DMS153 (cell line): Measurements from ENCODE around the gene BAD.
"Not testable (repeated sequence)": the region's sequence is repeated elsewhere in the genome, so short reads cannot be mapped to it uniquely, and the experiment has no call there.

ENCODE experiments used
- DNase-seq: peaks from one replicate; lab custom pipeline; 2025; lab: John Stamatoyannopoulos, UW

Gene BAD

GRCh38 chr11:64314805-64315561 is 30.5 kb upstream of the BAD start:
- DNase-seq = no peak

GRCh38 chr11:64314146-64314804 is 29.8 kb upstream of the BAD start:
- no peak for DNase-seq

DNA sequence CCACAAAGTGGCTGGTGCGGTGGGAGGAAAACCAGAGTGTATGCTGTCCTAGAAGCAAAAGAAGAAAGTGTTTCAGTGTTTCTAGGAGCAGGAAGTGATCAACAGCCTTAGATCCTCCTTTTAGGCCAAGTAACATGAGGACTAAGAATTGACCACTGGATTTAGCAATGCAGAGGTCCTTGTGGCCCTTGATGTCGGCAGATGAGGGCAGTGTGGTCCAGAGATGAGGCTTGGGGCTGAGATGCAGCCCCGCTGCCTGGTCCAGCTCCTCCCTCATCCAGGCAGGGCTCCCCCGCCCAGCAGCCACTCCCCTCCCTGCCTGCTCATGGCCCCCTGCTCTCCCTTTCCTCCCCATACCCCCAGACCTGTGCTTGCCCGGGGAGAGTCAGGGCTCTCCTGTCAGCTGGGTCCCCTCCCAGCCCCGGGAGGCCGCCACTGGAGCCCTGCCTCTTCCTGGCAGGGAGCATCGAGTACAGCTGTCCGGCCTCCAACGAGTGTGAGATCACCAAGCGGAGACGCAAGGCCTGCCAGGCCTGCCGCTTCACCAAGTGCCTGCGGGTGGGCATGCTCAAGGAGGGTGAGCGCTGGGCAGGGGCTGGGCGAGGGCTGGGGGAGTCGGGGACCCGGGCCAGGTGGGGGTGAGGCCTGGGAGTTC is 29.2 kb upstream of the BAD start:
- no peak for DNase-seq

DNA sequence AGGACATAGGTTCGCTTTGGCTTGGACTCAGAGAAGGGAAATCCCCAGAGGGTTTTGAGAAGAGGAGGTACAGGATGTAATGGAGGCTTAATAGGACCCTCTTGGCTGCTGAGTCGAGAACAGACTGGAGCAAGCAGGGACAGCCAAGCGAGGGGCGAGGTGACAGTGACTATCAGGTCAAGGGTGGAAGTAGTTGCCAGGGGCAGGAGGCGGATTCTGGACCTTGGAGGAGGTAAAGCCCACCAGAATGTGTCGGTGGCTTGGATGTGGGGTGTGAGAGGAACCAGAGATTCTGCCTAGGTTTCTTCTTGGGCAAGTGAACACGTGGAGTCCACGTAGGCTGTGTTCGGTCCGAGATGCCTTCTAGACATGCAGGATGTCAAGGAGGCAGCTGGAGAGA is 28.5 kb upstream of the BAD start:
- no peak for DNase-seq

- not testable (repeated sequence) for DNase-seq
These were observed 23.3 kb upstream of the BAD start for GRCh38 chr11:64307795-64308194.

GRCh38 chr11:64306876-64307622 is 22.6 kb upstream of the BAD start:
- no peak for DNase-seq

- DNase-seq = no peak
These were observed 22.1 kb upstream of the BAD start for GRCh38 chr11:64306563-64306875.

- peak; percentile 25 for DNase-seq
These were observed 21.5 kb upstream of the BAD start for GRCh38 chr11:64305691-64306562.

GRCh38 chr11:64305075-64305690 is 20.7 kb upstream of the BAD start, which contains the start of gene ESRRA:
ESRRA (plus strand) TSS chr11:64305524; CDS start chr11:64307180, 1,656 bp downstream.
- DNase-seq = peak; percentile 98

- DNase-seq = peak; percentile 79
These were observed 20.0 kb upstream of the BAD start for GRCh38 chr11:64304316-64305072.

- no peak for DNase-seq
These were observed 19.5 kb upstream of the BAD start for GRCh38 chr11:64304032-64304315.

- DNase-seq = no peak
These were observed 18.9 kb upstream of the BAD start for GRCh38 chr11:64303109-64304031.

DNA sequence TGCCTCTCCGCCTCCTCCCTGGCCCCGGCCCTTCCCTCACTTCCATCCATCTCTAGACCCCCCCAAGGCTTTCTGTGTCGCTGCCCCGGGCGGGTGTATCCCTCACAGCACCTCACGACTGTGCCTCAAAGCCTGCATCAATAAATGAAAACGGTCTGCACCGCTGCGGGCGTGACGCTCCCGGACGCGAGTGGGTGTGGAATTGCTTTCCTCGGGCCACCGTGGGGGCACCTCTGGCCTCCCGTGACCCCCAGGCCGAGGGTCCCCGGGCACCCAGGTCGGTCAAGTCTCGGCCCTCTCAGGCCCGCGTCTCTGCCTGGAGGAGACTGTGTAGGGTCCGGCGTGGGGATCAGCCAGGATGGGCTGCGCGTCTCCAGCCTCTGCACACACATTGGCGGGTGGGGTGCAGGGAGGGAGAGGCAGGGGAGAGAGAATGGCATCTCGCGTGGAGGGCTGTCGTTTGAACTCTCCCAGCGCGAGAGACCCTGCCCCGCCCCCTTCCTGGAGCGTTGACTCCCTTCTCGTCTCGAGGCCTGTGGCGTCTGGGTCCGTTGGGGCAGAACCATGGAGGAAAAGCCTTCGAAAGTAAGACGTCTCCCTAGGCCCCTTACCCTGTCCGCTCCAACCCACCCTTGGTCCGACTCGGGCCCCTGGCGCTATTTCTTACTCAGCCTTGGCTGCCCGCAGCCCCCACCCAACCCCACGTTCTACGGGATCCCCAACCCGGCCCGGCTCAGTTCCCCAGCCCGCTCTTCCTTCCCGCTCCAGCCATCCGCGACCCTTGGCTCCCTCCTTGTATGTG is 15.6 kb upstream of the BAD start, which contains the start of gene CATSPERZ:
CATSPERZ (plus strand) TSS at position 512 of the 802 bp plus-strand sequence; CDS start at position 565, 53 bp downstream.
- DNase-seq = no peak

DNA sequence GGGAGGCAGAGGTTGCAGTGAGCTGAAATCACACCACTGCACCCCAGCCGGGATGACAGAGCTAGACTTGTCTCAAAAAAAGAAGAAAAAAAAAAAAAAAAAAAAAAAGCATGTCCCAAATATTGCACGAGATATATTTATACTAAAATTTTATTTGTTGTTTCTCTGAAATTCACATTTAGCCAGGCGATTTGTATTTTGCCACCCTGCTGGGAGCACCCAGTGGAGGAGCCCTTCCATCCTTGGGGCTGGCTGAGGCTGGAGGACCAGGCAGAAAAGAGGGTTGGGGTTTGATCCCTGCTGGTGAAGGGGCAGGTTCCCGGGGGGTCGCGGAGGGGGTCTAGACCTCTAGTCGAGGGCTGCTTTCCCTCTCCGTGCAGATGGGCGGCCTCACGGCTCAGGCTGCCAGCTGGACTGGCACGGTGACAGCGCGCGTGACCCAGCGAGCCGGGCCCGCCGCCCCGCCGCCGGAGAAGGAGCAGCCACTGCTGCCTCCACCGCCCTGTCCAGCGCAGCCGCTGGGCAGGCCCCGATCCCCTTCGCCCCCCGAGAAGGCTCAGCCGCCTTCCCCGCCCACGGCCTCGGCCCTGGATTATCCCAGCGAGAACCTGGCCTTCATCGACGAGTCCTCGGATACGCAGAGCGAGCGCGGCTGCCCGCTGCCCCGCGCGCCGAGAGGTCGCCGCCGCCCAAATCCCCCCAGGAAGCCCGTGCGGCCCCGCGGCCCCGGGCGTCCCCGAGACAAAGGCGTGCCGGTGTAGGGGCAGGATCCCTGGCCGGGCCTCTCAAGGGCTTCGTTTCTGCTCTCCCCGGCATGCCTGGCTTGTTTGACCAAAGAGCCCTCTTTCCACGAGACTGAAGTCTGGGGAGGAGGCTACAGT is 14.7 kb upstream of the BAD start:
- DNase-seq = no peak

- no peak for DNase-seq
These were observed 13.4 kb upstream of the BAD start for GRCh38 chr11:64297699-64298358.

- DNase-seq = no peak
These were observed 12.6 kb upstream of the BAD start for GRCh38 chr11:64296830-64297698.
